Subcutaneous abdominal adipose tissue (tissue), 5 donors: ENCODE results near the gene EIF4A2.
"Not testable (repeated sequence)": the region's sequence is repeated elsewhere in the genome, so short reads cannot be mapped to it uniquely, and the experiment has no call there.

ENCODE experiments used
- H3K27ac ChIP-seq: one replicate; pipeline ENCODE4 v1.7.0; 2013; ENCODE audit warnings: low read depth, mild to moderate bottlenecking, inconsistent platforms, low read length, moderate library complexity
- H3K27me3 ChIP-seq, 5 donors: one replicate each; pipeline ENCODE4 v1.7.0; 2013; ENCODE audit warnings: low read length in 5 of 5, inconsistent platforms in 1 of 5; ENCODE audit not compliant: control insufficient read depth in 5 of 5, insufficient read depth in 4 of 5
- H3K36me3 ChIP-seq, 5 donors: one replicate each; pipeline ENCODE4 v1.7.0; 2013; ENCODE audit warnings: low read length in 5 of 5; ENCODE audit not compliant: control insufficient read depth in 5 of 5, insufficient read depth in 5 of 5
- H3K4me1 ChIP-seq, 5 donors: one replicate each; pipeline ENCODE4 v1.7.0; 2013; ENCODE audit warnings: low read length in 5 of 5, mild to moderate bottlenecking in 3 of 5, moderate library complexity in 1 of 5; ENCODE audit not compliant: control insufficient read depth in 5 of 5, insufficient read depth in 5 of 5
- H3K4me3 ChIP-seq, 5 donors: one replicate each; pipeline ENCODE4 v1.7.0; 2013; ENCODE audit warnings: low read length in 5 of 5, low read depth in 1 of 5
- H3K9ac ChIP-seq, 5 donors: one replicate each; pipeline ENCODE4 v1.7.0; 2013; ENCODE audit warnings: low read length in 5 of 5, mild to moderate bottlenecking in 4 of 5, moderate library complexity in 3 of 5
- H3K9me3 ChIP-seq, 5 donors: one replicate each; pipeline ENCODE4 v1.7.0; 2013; ENCODE audit warnings: low read length in 5 of 5; ENCODE audit not compliant: control insufficient read depth in 5 of 5
- donor health status: healthy.
- donor health status: healthy.
- donor health status: healthy.
- donor health status: healthy.
- donor health status: healthy.

EIF4A2 gene

GRCh38 chr3:186800285-186800684 is 16.9 kb downstream of the EIF4A2 start:
- Histone ChIP-seq H3K9me3 (no peaks in the 10 kb centered on the region), H3K36me3 (peaks cover 5 to 25% (median 8%) of the 10 kb centered on the region in 5 donors), H3K4me3 (no peak overlapping the region)

GRCh38 chr3:186802701-186803100 is 19.3 kb downstream of the EIF4A2 start:
- H3K9me3 ChIP-seq = no peaks in the 10 kb centered on the region
- H3K27ac ChIP-seq = no peak overlapping the region
- H3K9ac ChIP-seq = no peak overlapping the region
- H3K4me1 ChIP-seq = peaks cover 0 to 21% (median 14%) of the 10 kb centered on the region in 5 donors
- H3K27me3 ChIP-seq = no peaks in the 10 kb centered on the region
- peaks cover 0 to 20% (median 6%) of the 10 kb centered on the region in 5 donors for H3K36me3 ChIP-seq
- H3K4me3 ChIP-seq = no peak overlapping the region

More at GRCh38 chr3:186800285-186800684, 16.9 kb downstream of the EIF4A2 start:
- Histone ChIP-seq H3K27ac (no peak overlapping the region), H3K4me1 (peaks cover 0 to 3% (median 0%) of the 10 kb centered on the region in 5 donors), H3K27me3 (no peaks in the 10 kb centered on the region), H3K9ac (no peak overlapping the region)

GRCh38 chr3:186803447-186803846 is 20.1 kb downstream of the EIF4A2 start:
- Histone ChIP-seq H3K4me1 (peaks cover 0 to 21% (median 14%) of the 10 kb centered on the region in 5 donors), H3K36me3 (peaks cover 0 to 17% (median 2%) of the 10 kb centered on the region in 5 donors)
- H3K4me3 ChIP-seq, H3K9ac ChIP-seq, H3K9me3 ChIP-seq, H3K27me3 ChIP-seq, H3K27ac ChIP-seq: not testable (repeated sequence)

GRCh38 chr3:186806089-186807055 is 23.0 kb downstream of the EIF4A2 start, which contains the start of gene RFC4:
Gene RFC4, minus strand, starts transcription at chr3:186806482. Its CDS starts 1,769 bp downstream, at chr3:186804713.
- Histone ChIP-seq H3K4me1 (peaks cover 0 to 21% (median 14%) of the 10 kb centered on the region in 5 donors), H3K27me3 (peaks cover 0 to 4% (median 0%) of the 10 kb centered on the region in 5 donors), H3K9me3 (no peaks in the 10 kb centered on the region), H3K36me3 (peaks cover 0 to 10% (median 0%) of the 10 kb centered on the region in 5 donors), H3K27ac (peak within 1 kb of the TSS; percentile 74), H3K4me3 (peak within 1 kb of the TSS; percentile 84 to 98 (median 97)), H3K9ac (peak within 1 kb of the TSS; percentile 75 to 90 (median 83))

GRCh38 chr3:186807231-186807630 is 23.9 kb downstream of the EIF4A2 start:
- H3K4me1 ChIP-seq = peaks cover 0 to 21% (median 14%) of the 10 kb centered on the region in 5 donors
- H3K36me3 ChIP-seq = peaks cover 0 to 9% (median 0%) of the 10 kb centered on the region in 5 donors
- H3K9ac ChIP-seq = peak overlapping the region in 1 of 5 donors; percentile 75
- no peaks in the 10 kb centered on the region for H3K9me3 ChIP-seq
- H3K27me3 ChIP-seq = peaks cover 0 to 4% (median 0%) of the 10 kb centered on the region in 5 donors
- H3K4me3 ChIP-seq = peak overlapping the region in 4 of 5 donors; percentile 84 to 98 (median 91)
- no peak overlapping the region for H3K27ac ChIP-seq

GRCh38 chr3:186810336-186810996 is 27.1 kb downstream of the EIF4A2 start:
- H3K36me3 ChIP-seq = no peaks in the 10 kb centered on the region

GRCh38 chr3:186811313-186811712 is 27.9 kb downstream of the EIF4A2 start:
- H3K4me1 ChIP-seq, H3K36me3 ChIP-seq, H3K9ac ChIP-seq, H3K27ac ChIP-seq, H3K4me3 ChIP-seq, H3K9me3 ChIP-seq: not testable (repeated sequence)
- H3K27me3 ChIP-seq = peaks cover 0 to 12% (median 2%) of the 10 kb centered on the region in 5 donors

More at GRCh38 chr3:186810336-186810996, 27.1 kb downstream of the EIF4A2 start:
- H3K27ac ChIP-seq = no peak overlapping the region
- H3K27me3 ChIP-seq = peaks cover 0 to 12% (median 2%) of the 10 kb centered on the region in 5 donors
- no peak overlapping the region for H3K4me3 ChIP-seq
- H3K9me3 ChIP-seq = no peaks in the 10 kb centered on the region
- H3K4me1 ChIP-seq = peaks cover 0 to 17% (median 13%) of the 10 kb centered on the region in 5 donors
- H3K9ac ChIP-seq = no peak overlapping the region

- Histone ChIP-seq H3K4me3 (no peak overlapping the region), H3K4me1 (peaks cover 0 to 2% (median 0%) of the 10 kb centered on the region in 5 donors), H3K9ac (no peak overlapping the region), H3K9me3 (no peaks in the 10 kb centered on the region), H3K27me3 (peaks cover 0 to 12% (median 2%) of the 10 kb centered on the region in 5 donors), H3K36me3 (no peaks in the 10 kb centered on the region), H3K27ac (no peak overlapping the region)
These were observed 30.7 kb downstream of the EIF4A2 start for GRCh38 chr3:186814100-186814499.

GRCh38 chr3:186815435-186815834 is 32.1 kb downstream of the EIF4A2 start:
- Histone ChIP-seq H3K27ac (no peak overlapping the region), H3K4me1 (peaks cover 0 to 2% (median 0%) of the 10 kb centered on the region in 5 donors), H3K36me3 (no peaks in the 10 kb centered on the region), H3K4me3 (no peak overlapping the region), H3K9ac (no peak overlapping the region), H3K27me3 (peaks cover 0 to 12% (median 0%) of the 10 kb centered on the region in 5 donors), H3K9me3 (no peaks in the 10 kb centered on the region)
